Raji (cell line): Measurements from ENCODE around the gene RAB31.

Source experiments
- POLR2A ChIP-seq: IDR thresholded peaks from 2 replicates; pipeline ENCODE4 v1.6.1; 2011; ENCODE audit warnings: low read depth, low read length, control low read depth; ENCODE audit not compliant: insufficient read depth

The RAB31 gene

DNA sequence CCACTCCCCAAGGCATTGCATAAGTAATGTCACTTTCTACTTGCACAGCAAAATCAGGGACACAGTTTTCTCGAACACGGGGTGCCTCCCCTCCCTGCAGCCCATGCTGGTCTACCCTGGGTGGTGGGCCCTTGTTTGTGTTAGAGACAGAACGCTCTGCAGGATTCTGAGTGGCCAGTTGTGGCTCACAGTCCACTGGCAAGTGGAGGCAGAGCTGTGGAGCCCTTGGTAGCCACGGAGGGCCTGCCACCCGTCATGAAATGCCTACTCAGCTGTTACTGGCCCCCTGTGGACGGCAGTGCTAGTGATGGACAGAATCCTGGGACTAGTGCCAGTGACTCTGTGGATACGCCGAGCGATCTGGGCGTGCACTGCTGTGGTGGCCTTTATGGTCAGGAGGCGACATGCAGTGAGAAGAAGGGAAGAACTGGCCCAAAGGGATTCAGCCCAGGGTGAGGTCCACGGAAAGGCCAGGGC is 123.7 kb downstream of the RAB31 start:
- TF ChIP-seq POLR2A: no peak

GRCh38 chr18:9832871-9833270 is 124.8 kb downstream of the RAB31 start:
- no peak for TF ChIP-seq POLR2A

- no peak for TF ChIP-seq POLR2A
Measured at GRCh38 chr18:9834551-9834950, 126.5 kb downstream of the RAB31 start.

DNA sequence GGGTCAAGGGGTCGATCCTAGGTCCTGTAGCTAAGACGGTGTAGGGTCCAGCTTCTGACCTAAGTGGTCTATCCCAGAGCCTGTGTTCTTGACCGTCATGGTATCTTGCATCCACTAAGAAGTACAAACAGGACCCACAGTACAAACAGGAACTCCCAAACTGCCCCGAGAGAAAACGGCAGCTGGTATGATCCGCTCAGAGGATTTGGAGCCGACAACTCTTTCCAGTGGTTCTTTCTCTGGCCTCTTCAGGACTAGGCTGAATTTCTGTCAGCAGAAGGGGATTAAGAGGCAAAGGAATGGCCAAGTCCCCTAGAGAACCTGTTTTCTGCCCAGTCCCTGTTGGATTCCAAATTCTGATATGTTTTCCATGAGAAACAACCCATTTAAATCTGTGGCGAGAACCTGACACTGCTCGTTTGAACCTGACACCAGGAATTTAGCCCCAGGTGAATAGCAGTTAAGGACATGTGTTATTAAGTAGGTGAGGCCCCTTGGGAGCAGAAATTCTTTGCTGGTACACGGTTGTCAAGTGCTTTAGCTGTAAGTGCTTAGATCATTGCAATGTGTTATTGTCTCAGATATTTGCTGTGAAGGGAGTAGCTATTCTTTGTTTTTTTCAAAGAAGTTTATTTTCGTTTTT is 127.1 kb downstream of the RAB31 start:
- no peak for TF ChIP-seq POLR2A

- no peak for TF ChIP-seq POLR2A
Measured at GRCh38 chr18:9835825-9836224, 127.7 kb downstream of the RAB31 start.

DNA sequence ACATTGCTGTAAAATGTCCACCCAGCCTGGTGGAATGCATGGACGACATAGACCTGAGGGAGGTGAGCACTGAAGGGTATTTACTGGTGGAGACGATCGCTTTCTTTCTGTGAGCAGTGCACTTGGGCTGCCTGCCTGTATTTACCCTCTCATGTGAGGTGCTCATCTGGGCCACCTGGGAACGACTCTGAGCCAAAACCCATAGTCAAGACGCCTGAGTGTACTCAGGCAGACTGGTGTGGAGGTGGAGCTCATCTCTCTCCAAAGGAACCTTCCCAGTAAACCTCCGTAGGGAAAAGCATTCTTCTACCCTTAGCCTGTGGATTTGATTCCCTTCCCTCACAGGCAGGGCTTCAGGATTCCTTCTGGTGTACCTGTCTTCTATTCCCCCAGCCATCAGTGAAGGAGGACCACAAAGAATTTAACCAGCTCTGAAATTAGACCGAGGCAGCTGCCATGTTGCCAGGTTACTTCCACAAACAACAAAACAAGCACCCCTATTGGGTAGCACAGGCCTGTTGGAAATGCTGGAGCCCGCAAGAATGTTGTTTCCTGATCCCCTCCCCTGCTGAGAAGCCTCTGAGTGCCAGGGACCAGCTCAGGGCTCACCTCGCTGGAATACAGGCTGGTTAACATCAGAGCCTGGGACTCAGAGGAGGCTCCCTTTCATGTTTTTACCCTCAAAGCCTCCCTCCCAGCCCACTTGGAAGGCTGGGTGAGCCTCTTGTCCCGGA is 130.2 kb downstream of the RAB31 start:
- no peak for TF ChIP-seq POLR2A

DNA sequence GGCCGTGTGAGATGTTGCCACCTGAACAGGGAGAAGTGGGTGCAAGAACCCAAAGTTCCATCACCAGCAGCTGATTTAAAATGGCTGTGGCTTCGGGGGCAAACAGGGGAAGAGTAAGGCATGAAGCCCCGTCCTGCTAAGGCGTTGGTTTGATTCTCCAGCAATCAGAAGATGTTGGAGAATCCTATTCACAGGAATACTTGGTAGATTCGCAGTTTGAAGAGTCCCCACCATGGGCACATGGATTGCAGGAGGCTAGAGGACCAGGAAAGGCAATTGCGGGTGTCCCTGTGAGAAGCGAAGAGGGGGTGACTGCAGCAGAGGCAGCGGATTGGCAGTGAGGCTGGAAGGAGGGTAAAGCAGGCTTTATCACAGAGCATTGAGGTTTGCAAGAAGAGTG is 131.1 kb downstream of the RAB31 start:
- no peak for TF ChIP-seq POLR2A

DNA sequence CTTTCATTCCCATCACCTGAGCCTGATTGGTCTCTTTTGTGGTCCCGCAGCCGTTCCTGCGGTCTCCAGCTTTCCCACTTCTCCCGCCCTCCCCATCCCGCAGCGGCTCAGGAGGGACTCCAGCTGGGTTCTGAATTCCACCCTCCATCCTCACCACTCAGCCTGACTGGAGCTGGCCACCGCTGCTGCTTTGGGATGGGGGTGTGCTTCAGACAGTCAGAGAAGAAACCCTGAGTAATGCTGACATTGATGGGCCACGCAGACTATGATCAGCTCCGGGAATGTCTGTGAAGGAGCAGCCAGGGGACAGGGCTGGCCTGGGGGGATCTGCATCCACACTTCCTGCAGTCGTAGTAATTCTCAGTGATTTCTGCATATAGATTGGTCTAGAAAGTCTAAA is 131.8 kb downstream of the RAB31 start:
- no peak for TF ChIP-seq POLR2A

GRCh38 chr18:9841752-9842151 is 133.7 kb downstream of the RAB31 start:
- no peak for TF ChIP-seq POLR2A

GRCh38 chr18:9842448-9842847 is 134.3 kb downstream of the RAB31 start:
- TF ChIP-seq POLR2A: no peak

GRCh38 chr18:9845256-9845655 is 137.2 kb downstream of the RAB31 start:
- no peak for TF ChIP-seq POLR2A

GRCh38 chr18:9846162-9846925 is 138.2 kb downstream of the RAB31 start:
- no peak for TF ChIP-seq POLR2A

DNA sequence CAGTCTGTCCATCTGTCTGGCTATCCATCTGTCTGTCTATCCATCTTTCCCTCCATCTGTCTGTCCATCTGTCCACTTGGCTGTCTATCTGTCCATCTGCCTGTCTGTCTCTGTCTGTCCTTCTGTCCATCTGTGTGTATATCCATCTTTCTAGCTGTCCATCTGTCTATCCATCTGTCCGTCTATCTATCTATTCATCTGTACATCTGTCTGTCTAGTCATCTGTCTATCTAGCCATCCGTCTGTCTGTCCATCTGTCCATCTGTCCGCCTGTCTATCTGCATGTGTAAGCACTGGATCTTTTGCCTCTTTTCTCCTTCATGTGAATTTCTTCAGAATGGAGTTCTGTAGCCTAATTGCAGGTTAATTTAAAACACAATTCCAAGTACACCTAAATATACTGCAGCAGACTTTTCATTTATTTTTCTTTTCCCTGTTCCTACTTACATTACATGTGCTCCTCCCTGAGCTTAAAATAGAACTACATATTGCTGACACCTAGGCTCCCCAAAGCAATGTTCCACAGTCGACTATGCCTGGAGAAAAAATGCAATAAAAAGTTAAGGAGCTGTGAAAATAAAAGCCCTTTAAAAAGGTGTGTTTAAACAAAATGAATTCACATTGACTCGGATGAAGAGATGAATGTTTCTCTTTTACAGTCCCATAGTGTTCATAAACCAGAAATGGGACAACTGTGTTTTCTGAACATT is 140.2 kb downstream of the RAB31 start:
- TF ChIP-seq POLR2A: no peak

GRCh38 chr18:9849407-9850283 is 141.5 kb downstream of the RAB31 start:
- TF ChIP-seq POLR2A: no peak
